Transverse colon (tissue), 4 donors: ENCODE data around the gene CDC14A.

ENCODE experiments used
- EP300 ChIP-seq: sonication (generic); formaldehyde crosslinking; IDR thresholded peaks from one replicate; pipeline ENCODE4 v1.6.1; 2017; ENCODE audit warnings: antibody characterized with exemption, low read depth
- POLR2A ChIP-seq: fragments of 450-650 bp; IDR thresholded peaks from one replicate; pipeline ENCODE4 v1.6.1; 2016; ENCODE audit warnings: antibody characterized with exemption, mild to moderate bottlenecking, moderate library complexity
- POLR2AphosphoS5 ChIP-seq, 3 donors: sonication (generic); formaldehyde crosslinking; IDR thresholded peaks; one replicate each; pipeline ENCODE4 v1.6.1; 2016; ENCODE audit warnings: antibody characterized with exemption in 3 of 3
- TF ChIP-seq, protein P1 (sequence below), 5 experiments: fragments of 200-600 bp in 3 of 5; fragments of 450-650 bp in 2 of 5; sonication (generic) in 3 of 5; IDR thresholded peaks; 1 replicate in 2 of 5; 2 replicates in 3 of 5; pipeline ENCODE4 v1.5.1; 2016 to 2017; ENCODE audit warnings: antibody characterized with exemption in 5 of 5, inconsistent platforms in 3 of 5, mild to moderate bottlenecking in 2 of 5, moderate library complexity in 1 of 5

DNA sequence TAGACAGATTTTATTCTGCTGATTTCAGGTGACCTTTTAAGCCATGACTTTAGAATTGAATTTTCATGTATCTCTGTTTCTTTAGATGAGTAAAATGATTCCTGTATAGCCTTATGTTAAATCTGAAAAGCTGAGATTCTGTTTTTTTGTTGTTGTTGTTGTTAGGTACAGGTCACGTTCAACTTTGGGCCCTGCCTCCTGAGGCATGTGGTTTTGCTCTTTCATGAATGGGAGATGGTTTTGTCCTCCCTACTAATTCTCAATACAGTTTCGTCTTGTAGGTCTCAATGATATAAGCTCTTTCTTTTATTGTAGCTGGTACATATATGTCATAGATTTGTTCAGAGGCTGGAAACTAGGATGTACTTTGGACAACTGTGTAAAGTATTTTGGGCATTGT, 79.6 kb downstream of the CDC14A start:
- TF ChIP-seq, protein P1, sequence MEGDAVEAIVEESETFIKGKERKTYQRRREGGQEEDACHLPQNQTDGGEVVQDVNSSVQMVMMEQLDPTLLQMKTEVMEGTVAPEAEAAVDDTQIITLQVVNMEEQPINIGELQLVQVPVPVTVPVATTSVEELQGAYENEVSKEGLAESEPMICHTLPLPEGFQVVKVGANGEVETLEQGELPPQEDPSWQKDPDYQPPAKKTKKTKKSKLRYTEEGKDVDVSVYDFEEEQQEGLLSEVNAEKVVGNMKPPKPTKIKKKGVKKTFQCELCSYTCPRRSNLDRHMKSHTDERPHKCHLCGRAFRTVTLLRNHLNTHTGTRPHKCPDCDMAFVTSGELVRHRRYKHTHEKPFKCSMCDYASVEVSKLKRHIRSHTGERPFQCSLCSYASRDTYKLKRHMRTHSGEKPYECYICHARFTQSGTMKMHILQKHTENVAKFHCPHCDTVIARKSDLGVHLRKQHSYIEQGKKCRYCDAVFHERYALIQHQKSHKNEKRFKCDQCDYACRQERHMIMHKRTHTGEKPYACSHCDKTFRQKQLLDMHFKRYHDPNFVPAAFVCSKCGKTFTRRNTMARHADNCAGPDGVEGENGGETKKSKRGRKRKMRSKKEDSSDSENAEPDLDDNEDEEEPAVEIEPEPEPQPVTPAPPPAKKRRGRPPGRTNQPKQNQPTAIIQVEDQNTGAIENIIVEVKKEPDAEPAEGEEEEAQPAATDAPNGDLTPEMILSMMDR (IDR thresholded peaks at IDR 0.05), result no peak
- no peak for TF ChIP-seq POLR2AphosphoS5 (IDR thresholded peaks at IDR 0.05)
- no peak for TF ChIP-seq POLR2A
- TF ChIP-seq EP300, result no peak
